ENCODE measurements around the gene FIZ1. TPM values are rescaled to one million over a fixed set of nuclear protein-coding genes. Genes with fewer than 3 reads are reported as not detected.

Gene FIZ1
- polyA plus RNA-seq, 1 donor from 2014 or later: 7.4 TPM

GRCh38 chr19:55615543-55616394 is 16.5 kb upstream of the FIZ1 start:
- Histone ChIP-seq H3K9ac (ENCODE audit: low read length) (no peak overlapping the region), H3K27ac (ENCODE audit: low read length) (no peak overlapping the region), H3F3A (ENCODE audit: insufficient read depth, low read length, poor library complexity, severe bottlenecking) (no peaks in the 10 kb centered on the region), H4K20me1 (ENCODE audit: insufficient read depth) (no peaks in the 10 kb centered on the region), H3K36me3 (ENCODE audit: insufficient read depth, low read length) (no peaks in the 10 kb centered on the region), H3K4me3 (ENCODE audit: low read length) (no peak overlapping the region), H2AFZ (ENCODE audit: low read depth, low read length) (no peak overlapping the region), H3K9me2 (ENCODE audit: insufficient read depth, low read length) (no peaks in the 10 kb centered on the region), H3K4me2 (ENCODE audit: low read length) (no peak overlapping the region), H3K27me3 (ENCODE audit: insufficient read depth, low read depth, low read length) (no peaks in the 10 kb centered on the region), H3K79me2 (replicated peaks; ENCODE audit: insufficient read depth, low read length) (no peaks in the 10 kb centered on the region), H3K9me3 (ENCODE audit: low read length) (no peaks in the 10 kb centered on the region)
- TF ChIP-seq SMC3 (conservative IDR thresholded peaks at IDR 0.05; ENCODE audit: poor library complexity) (no peak), RAD21 (conservative IDR thresholded peaks at IDR 0.05) (no peak), EZH2 (IDR thresholded peaks at IDR 0.05; ENCODE audit: borderline replicate concordance, insufficient read depth, low read length, poor library complexity, severe bottlenecking) (no peak), TAF1 (IDR thresholded peaks at IDR 0.05; ENCODE audit: low read depth) (no peak), REST (IDR thresholded peaks at IDR 0.05; ENCODE audit: borderline replicate concordance) (no peak), EP300 (conservative IDR thresholded peaks at IDR 0.05; ENCODE audit: poor library complexity, severe bottlenecking) (no peak), MXI1 (conservative IDR thresholded peaks at IDR 0.05; ENCODE audit: poor library complexity, severe bottlenecking) (no peak), POLR2AphosphoS5 (IDR thresholded peaks at IDR 0.05) (no peak)
- TF ChIP-seq, protein P1, sequence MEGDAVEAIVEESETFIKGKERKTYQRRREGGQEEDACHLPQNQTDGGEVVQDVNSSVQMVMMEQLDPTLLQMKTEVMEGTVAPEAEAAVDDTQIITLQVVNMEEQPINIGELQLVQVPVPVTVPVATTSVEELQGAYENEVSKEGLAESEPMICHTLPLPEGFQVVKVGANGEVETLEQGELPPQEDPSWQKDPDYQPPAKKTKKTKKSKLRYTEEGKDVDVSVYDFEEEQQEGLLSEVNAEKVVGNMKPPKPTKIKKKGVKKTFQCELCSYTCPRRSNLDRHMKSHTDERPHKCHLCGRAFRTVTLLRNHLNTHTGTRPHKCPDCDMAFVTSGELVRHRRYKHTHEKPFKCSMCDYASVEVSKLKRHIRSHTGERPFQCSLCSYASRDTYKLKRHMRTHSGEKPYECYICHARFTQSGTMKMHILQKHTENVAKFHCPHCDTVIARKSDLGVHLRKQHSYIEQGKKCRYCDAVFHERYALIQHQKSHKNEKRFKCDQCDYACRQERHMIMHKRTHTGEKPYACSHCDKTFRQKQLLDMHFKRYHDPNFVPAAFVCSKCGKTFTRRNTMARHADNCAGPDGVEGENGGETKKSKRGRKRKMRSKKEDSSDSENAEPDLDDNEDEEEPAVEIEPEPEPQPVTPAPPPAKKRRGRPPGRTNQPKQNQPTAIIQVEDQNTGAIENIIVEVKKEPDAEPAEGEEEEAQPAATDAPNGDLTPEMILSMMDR (IDR thresholded peaks at IDR 0.05; ENCODE audit: poor library complexity, severe bottlenecking): no peak

- Histone ChIP-seq H3F3A (ENCODE audit: insufficient read depth, low read length, poor library complexity, severe bottlenecking) (no peaks in the 10 kb centered on the region), H3K79me2 (replicated peaks; ENCODE audit: insufficient read depth, low read length) (no peaks in the 10 kb centered on the region), H3K36me3 (ENCODE audit: insufficient read depth, low read length) (peaks cover under 1% of the 10 kb centered on the region), H3K9ac (ENCODE audit: low read length) (no peak overlapping the region), H3K27ac (ENCODE audit: low read length) (no peak overlapping the region), H3K9me2 (ENCODE audit: insufficient read depth, low read length) (no peaks in the 10 kb centered on the region), H3K9me3 (ENCODE audit: low read length) (no peaks in the 10 kb centered on the region), H4K20me1 (ENCODE audit: insufficient read depth) (no peaks in the 10 kb centered on the region), H3K4me3 (ENCODE audit: low read length) (no peak overlapping the region), H3K4me2 (ENCODE audit: low read length) (no peak overlapping the region), H2AFZ (ENCODE audit: low read depth, low read length) (no peak overlapping the region), H3K27me3 (ENCODE audit: insufficient read depth, low read depth, low read length) (no peaks in the 10 kb centered on the region)
- no peak for TF ChIP-seq RAD21 (conservative IDR thresholded peaks at IDR 0.05)
- TF ChIP-seq SMC3 (conservative IDR thresholded peaks at IDR 0.05; ENCODE audit: poor library complexity): no peak
- no peak for TF ChIP-seq EP300 (conservative IDR thresholded peaks at IDR 0.05; ENCODE audit: poor library complexity, severe bottlenecking)
- no peak for TF ChIP-seq REST (IDR thresholded peaks at IDR 0.05; ENCODE audit: borderline replicate concordance)
These were observed 15.6 kb upstream of the FIZ1 start for GRCh38 chr19:55614711-55615542.
